ENCODE measurements around the gene ZFYVE9.

GRCh38 chr1:52355436-52355835 is 213.5 kb downstream of the ZFYVE9 start:
- TF ChIP-seq, protein P1, sequence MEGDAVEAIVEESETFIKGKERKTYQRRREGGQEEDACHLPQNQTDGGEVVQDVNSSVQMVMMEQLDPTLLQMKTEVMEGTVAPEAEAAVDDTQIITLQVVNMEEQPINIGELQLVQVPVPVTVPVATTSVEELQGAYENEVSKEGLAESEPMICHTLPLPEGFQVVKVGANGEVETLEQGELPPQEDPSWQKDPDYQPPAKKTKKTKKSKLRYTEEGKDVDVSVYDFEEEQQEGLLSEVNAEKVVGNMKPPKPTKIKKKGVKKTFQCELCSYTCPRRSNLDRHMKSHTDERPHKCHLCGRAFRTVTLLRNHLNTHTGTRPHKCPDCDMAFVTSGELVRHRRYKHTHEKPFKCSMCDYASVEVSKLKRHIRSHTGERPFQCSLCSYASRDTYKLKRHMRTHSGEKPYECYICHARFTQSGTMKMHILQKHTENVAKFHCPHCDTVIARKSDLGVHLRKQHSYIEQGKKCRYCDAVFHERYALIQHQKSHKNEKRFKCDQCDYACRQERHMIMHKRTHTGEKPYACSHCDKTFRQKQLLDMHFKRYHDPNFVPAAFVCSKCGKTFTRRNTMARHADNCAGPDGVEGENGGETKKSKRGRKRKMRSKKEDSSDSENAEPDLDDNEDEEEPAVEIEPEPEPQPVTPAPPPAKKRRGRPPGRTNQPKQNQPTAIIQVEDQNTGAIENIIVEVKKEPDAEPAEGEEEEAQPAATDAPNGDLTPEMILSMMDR (IDR thresholded peaks at IDR 0.05; ENCODE audit: poor library complexity, severe bottlenecking) = no peak
- TF ChIP-seq POLR2AphosphoS5 (IDR thresholded peaks at IDR 0.05) (no peak), TAF1 (IDR thresholded peaks at IDR 0.05; ENCODE audit: low read depth) (no peak), REST (IDR thresholded peaks at IDR 0.05; ENCODE audit: borderline replicate concordance) (no peak)
